Lower leg skin (tissue), 4 donors: ENCODE measurements around the gene ILK. TPM values are rescaled to one million over a fixed set of nuclear protein-coding genes. Genes with fewer than 3 reads are reported as not detected.

ENCODE experiments used
- DNase-seq, 2 donors: peaks; one replicate each; pipeline ENCODE4 v3.0.0-alpha.2; 2019; ENCODE audit warnings: low spot score in 2 of 2
- H3K4me3 ChIP-seq: fragments of 200-600 bp; sonication (generic); 2 replicates; pipeline ENCODE4 v1.5.1; 2017; ENCODE audit warnings: mild to moderate bottlenecking, low read depth; ENCODE audit not compliant: poor library complexity, severe bottlenecking
- POLR2A ChIP-seq, 2 donors: fragments of 450-650 bp; IDR thresholded peaks; one replicate each; pipeline ENCODE4 v1.6.1; 2016 to 2017; ENCODE audit warnings: antibody characterized with exemption in 2 of 2, mild to moderate bottlenecking in 1 of 2, moderate library complexity in 1 of 2
- WGBS, 2 donors: methylation state at CpG; one replicate each; pipeline ENCODE4 v1.1.5; 2018; 5-methylcytosine and 5-hydroxymethylcytosine counted together
- intact Hi-C: fragments of 100-400 bp; cut with DNase I; formaldehyde crosslinking; loops from one replicate; pipeline ENCODE4 v1.15.0; 2023; ENCODE audit warnings: low total_unique reads
- total RNA-seq, 4 donors: library from RNA; depleted of rRNA; stranded (reverse); fragments of >200 nt; gene quantifications; one replicate each; pipeline ENCODE4 v1.1.0, GENCODE V29; 2016
- TF ChIP-seq, protein P1 (sequence below), 3 donors: fragments of 450-650 bp; IDR thresholded peaks; one replicate each; pipeline ENCODE4 v1.5.1; 2016; ENCODE audit warnings: antibody characterized with exemption in 3 of 3, mild to moderate bottlenecking in 3 of 3, moderate library complexity in 2 of 3

ILK gene
- total RNA-seq, 4 donors from 2014 or later, result 68.1 to 91.0 (median 74.8) TPM

DNA sequence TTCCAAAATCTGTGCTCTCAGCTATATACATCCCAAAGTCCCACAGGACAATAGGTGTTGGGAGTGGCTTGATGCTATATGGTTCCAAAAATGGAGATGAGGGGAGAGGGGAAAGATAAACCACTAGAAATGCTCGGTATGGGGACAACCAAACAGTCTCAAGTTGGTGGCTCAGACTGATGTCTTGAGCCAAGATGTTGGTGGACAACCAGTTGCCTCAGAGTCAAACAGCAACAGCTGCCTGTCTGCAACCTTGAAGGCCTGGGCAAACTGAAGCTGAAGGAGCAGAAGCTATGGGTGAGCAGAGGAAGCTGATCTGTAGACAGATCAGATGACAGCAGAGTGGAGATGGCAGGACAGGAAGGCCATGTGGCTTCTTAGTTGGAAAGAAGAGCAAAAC, 4.1 kb upstream of the ILK start:
- intact Hi-C loops, result no loop called here
- TF ChIP-seq, protein P1, sequence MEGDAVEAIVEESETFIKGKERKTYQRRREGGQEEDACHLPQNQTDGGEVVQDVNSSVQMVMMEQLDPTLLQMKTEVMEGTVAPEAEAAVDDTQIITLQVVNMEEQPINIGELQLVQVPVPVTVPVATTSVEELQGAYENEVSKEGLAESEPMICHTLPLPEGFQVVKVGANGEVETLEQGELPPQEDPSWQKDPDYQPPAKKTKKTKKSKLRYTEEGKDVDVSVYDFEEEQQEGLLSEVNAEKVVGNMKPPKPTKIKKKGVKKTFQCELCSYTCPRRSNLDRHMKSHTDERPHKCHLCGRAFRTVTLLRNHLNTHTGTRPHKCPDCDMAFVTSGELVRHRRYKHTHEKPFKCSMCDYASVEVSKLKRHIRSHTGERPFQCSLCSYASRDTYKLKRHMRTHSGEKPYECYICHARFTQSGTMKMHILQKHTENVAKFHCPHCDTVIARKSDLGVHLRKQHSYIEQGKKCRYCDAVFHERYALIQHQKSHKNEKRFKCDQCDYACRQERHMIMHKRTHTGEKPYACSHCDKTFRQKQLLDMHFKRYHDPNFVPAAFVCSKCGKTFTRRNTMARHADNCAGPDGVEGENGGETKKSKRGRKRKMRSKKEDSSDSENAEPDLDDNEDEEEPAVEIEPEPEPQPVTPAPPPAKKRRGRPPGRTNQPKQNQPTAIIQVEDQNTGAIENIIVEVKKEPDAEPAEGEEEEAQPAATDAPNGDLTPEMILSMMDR (IDR thresholded peaks at IDR 0.05), result no peak
- no peak for TF ChIP-seq POLR2A (IDR thresholded peaks at IDR 0.05)
- no peak overlapping the region for H3K4me3 ChIP-seq
- DNase-seq, result no peak
- 76 to 94% methylated on average over 1 of the region's 1 CpG for WGBS, 2 donors

DNA sequence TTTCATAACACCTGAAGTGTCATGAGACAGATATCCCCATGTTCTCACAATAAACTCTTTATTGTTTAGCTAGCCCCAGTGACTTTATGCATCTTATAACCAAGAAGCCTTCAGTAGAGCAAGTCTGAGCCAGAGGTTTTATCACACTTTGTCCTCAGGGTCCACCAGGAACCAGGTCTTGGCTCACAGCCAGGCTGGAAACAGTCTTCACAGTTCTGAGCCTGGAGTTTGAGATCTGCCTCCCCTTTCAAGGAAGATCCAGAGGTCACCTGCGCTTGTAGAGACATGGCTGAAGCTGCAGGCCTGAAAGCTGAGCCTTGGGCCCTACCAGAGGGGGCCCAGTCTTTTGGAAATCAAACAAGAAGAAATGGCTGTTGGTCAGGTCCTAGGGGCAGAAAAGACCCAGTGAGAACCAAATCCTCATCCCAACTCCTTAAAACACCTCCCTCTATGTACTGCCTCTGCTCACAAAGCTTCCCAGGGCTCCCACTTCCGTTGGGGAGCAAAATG, 3.6 kb upstream of the ILK start:
- WGBS, 2 donors, result 88 to 90% methylated on average over 2 of the region's 2 CpGs
- intact Hi-C loops, result no loop called here

DNA sequence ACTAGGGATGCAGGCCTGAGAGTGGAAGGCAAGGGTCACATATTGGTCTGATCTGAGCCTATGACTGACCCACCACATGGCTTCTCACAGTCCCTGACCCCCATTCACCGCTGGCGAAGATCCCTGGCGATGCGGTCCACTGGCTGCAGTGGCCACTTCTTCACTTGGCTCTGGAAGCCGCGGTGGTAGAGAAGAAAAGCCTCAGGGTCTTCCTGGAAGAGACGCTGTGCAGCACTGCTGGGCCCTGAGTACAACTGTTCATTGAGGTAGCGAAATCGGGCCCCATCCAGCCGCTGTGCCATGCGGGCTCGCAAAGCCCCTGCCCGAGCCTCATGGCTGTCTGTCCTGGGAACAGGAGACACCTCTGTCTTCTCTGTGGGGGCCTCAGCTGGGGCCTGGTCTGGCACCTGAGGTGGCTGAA, 2.5 kb upstream of the ILK start:
- WGBS, 2 donors, result 91 to 92% methylated on average over 12 to 13 of the region's 13 CpGs
- H3K4me3 ChIP-seq, result no peak overlapping the region
- TF ChIP-seq POLR2A (IDR thresholded peaks at IDR 0.05), result no peak
- TF ChIP-seq, protein P1 (IDR thresholded peaks at IDR 0.05), result no peak
- no peak for DNase-seq
- intact Hi-C loops, result no loop called here

More for the DNA sequence above, 3.6 kb upstream of the ILK start:
- H3K4me3 ChIP-seq, result no peak overlapping the region
- DNase-seq, result no peak
- TF ChIP-seq, protein P1 (IDR thresholded peaks at IDR 0.05), result no peak

DNA sequence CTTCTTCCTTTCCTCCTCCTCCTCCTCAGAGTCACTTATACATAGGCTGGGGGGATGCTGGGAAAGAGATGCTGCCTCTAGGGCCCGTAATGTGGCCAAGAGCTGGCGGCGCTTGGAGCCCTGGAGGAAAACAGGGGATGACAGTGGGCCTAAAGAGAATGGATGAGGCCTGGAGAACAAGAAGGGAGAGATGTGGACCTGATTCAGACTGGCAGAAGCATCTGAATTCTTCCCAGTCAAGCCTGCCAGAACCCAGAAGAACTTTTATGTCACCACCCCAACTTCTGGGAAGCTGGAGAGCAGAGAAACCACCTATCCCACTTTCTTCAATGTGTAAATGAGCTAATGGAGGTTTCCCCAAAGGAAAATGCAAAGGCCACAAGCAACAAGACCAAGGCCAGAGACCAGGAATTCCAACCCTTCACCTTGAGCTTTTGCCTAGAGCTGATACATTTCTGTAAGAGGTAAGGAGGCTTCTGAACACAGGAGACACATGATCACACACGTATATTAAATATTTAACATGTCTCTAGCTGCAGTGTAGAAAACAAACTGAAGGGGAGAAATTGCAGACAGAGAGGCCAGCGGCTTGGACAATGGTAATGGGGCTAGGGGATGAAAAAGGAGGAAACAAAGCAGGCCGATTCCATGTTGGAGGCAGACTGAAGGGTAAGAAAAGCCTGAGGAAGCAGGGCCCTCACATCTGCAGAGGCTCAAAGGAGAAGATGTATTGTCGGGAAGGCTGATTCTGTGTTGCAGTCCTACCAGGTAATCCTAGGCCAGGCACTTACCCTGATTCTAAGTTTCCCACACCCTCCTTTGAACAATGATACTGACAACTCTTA, 1.3 kb upstream of the ILK start:
- WGBS, 2 donors, result 47 to 53% methylated on average over 7 of the region's 7 CpGs
- intact Hi-C loops, result no loop called here
- TF ChIP-seq, protein P1 (IDR thresholded peaks at IDR 0.05), result no peak
- no peak for TF ChIP-seq POLR2A (IDR thresholded peaks at IDR 0.05)
- DNase-seq, result peak; percentile 10 to 42
- H3K4me3 ChIP-seq, result peak overlapping the region; percentile 75

DNA sequence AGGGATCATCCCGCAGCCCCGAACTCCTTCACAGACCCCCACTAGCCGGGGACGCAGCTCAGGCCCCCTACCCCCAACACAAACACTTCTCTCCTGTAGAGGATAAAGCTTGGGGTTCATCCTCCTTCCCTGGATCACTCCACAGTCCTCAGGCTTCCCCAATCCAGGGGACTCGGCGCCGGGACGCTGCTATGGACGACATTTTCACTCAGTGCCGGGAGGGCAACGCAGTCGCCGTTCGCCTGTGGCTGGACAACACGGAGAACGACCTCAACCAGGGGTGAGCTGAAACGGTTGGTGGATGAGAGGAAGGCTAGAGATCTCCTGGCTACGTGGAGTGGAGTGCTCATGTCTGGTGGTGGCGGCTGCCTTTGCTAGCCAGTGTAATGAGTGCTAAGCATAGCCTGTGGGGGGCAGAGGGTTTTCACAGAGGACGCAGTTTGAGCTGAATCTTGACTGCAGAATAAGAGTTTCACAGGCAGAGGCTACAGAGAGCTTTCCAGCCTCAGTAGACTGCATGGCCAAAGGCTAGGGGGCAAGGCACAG, 580 bp downstream of the ILK start:
- peak overlapping the region; percentile 88 for H3K4me3 ChIP-seq
- intact Hi-C loops, result no loop called here
- WGBS, 2 donors, result 0% methylated on average over 20 of the region's 20 CpGs
- peak; percentile 30 to 89 for DNase-seq
- no peak for TF ChIP-seq POLR2A (IDR thresholded peaks at IDR 0.05)
- TF ChIP-seq, protein P1 (IDR thresholded peaks at IDR 0.05), result no peak
